ENCODE data around the gene AQP2. TPM values are rescaled to one million over a fixed set of nuclear protein-coding genes. Genes with fewer than 3 reads are reported as not detected.

AQP2 gene
- total and polyA plus RNA-seq, 7 donors = not detected

- no peak for DNase-seq
- no peak for TF ChIP-seq EP300 (IDR thresholded peaks at IDR 0.05)
- no peak for TF ChIP-seq POLR2A (IDR thresholded peaks at IDR 0.05)
- no peak for TF ChIP-seq CTCF (IDR thresholded peaks at IDR 0.05)
- TF ChIP-seq POLR2AphosphoS5 (IDR thresholded peaks at IDR 0.05) = no peak
Measured at GRCh38 chr12:49917166-49917787, 33.3 kb upstream of the AQP2 start.

GRCh38 chr12:49917788-49918173 lies 32.8 kb upstream of the AQP2 start:
- Histone ChIP-seq H3K27me3 (peaks cover 0 to 5% (median 0%) of the 10 kb centered on the region in 3 donors), H3K4me3 (no peak overlapping the region), H3K9me3 (no peaks in the 10 kb centered on the region), H3K27ac (no peak overlapping the region), H3K4me1 (no peaks in the 10 kb centered on the region), H3K36me3 (no peaks in the 10 kb centered on the region)
- no peak for TF ChIP-seq POLR2A (IDR thresholded peaks at IDR 0.05)
- no peak for TF ChIP-seq POLR2AphosphoS5 (IDR thresholded peaks at IDR 0.05)
- no peak for TF ChIP-seq EP300 (IDR thresholded peaks at IDR 0.05)
- TF ChIP-seq CTCF (IDR thresholded peaks at IDR 0.05) = no peak
- DNase-seq = no peak
- intact Hi-C loops (cut with DNase I) = no loop called here
- WGBS, 2 donors = 84 to 88% methylated on average over 5 of the region's 5 CpGs

More at GRCh38 chr12:49917166-49917787, 33.3 kb upstream of the AQP2 start:
- H3K4me3 ChIP-seq = no peak overlapping the region
- H3K9me3 ChIP-seq = no peaks in the 10 kb centered on the region
- no peaks in the 10 kb centered on the region for H3K36me3 ChIP-seq
- no peaks in the 10 kb centered on the region for H3K4me1 ChIP-seq
- no peak overlapping the region for H3K27ac ChIP-seq
- intact Hi-C loops (cut with DNase I) = no loop called here
- H3K27me3 ChIP-seq = peaks cover 0 to 5% (median 0%) of the 10 kb centered on the region in 3 donors
- WGBS, 2 donors = 62 to 85% methylated on average over 12 of the region's 12 CpGs

GRCh38 chr12:49920241-49920914 lies 30.2 kb upstream of the AQP2 start:
- TF ChIP-seq POLR2AphosphoS5 (IDR thresholded peaks at IDR 0.05) = no peak
- no peak for TF ChIP-seq EP300 (IDR thresholded peaks at IDR 0.05)
- no peak for TF ChIP-seq POLR2A (IDR thresholded peaks at IDR 0.05)
- TF ChIP-seq CTCF (IDR thresholded peaks at IDR 0.05) = no peak
- WGBS, 2 donors = 43 to 61% methylated on average over 12 of the region's 12 CpGs
- H3K4me3 ChIP-seq = no peak overlapping the region
- intact Hi-C loops (cut with DNase I) = no loop called here
- H3K27ac ChIP-seq = no peak overlapping the region
- peaks cover 0 to 5% (median 0%) of the 10 kb centered on the region in 3 donors for H3K27me3 ChIP-seq
- no peaks in the 10 kb centered on the region for H3K9me3 ChIP-seq
- H3K4me1 ChIP-seq = no peaks in the 10 kb centered on the region
- no peaks in the 10 kb centered on the region for H3K36me3 ChIP-seq
- DNase-seq = no peak

- TF ChIP-seq CTCF (IDR thresholded peaks at IDR 0.05) (no peak), POLR2AphosphoS5 (IDR thresholded peaks at IDR 0.05) (no peak), EP300 (IDR thresholded peaks at IDR 0.05) (no peak), POLR2A (IDR thresholded peaks at IDR 0.05) (no peak)
- no peak overlapping the region for H3K4me3 ChIP-seq
- WGBS, 2 donors = 46 to 71% methylated on average over 3 of the region's 3 CpGs
- no peaks in the 10 kb centered on the region for H3K4me1 ChIP-seq
- H3K27me3 ChIP-seq = peaks cover 0 to 5% (median 0%) of the 10 kb centered on the region in 3 donors
- intact Hi-C loops (cut with DNase I) = no loop called here
- no peak for DNase-seq
- no peak overlapping the region for H3K27ac ChIP-seq
- no peaks in the 10 kb centered on the region for H3K9me3 ChIP-seq
- no peaks in the 10 kb centered on the region for H3K36me3 ChIP-seq
Measured at GRCh38 chr12:49920915-49921286, 29.6 kb upstream of the AQP2 start.
